ENCODE measurements around the gene AGBL4. TPM values are rescaled to one million over a fixed set of nuclear protein-coding genes. Genes with fewer than 3 reads are reported as not detected.
"Not testable (repeated sequence)": the region's sequence is repeated elsewhere in the genome, so short reads cannot be mapped to it uniquely, and the experiment has no call there.

Gene AGBL4
- total RNA-seq, 1 donor from 2014 or later: 3.1 TPM

DNA sequence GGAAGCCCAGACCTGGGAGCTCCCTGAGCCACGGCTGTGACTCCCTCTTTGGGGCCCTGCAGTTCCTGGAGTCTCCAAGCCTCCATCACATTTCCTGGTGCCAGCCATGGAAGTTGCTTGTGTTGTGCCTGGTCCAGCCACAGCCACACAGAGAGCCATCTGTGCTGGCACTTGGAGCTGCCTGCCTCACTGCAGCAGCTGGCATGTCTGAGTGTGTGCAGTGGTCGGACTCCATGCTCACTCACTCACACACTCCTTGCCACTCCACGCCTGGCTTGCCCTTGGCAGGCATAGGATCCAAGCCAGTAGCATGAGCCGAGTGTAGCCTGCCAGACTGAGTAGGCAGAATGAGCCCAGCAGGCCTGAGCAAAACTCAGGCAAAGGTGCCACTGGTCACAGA is 730.7 kb downstream of the AGBL4 start:
- no peaks in the 10 kb centered on the region for H3K36me3 Mint-ChIP-seq (ENCODE audit: insufficient read depth)
- DNase-seq (ENCODE audit: low spot score, unreplicated experiment): no peak
- H3K9me3 Mint-ChIP-seq (ENCODE audit: low read depth): peaks cover 50% of the 10 kb centered on the region
- H3K27ac Mint-ChIP-seq: no peak overlapping the region
- H3K4me1 Mint-ChIP-seq (ENCODE audit: low read depth): no peaks in the 10 kb centered on the region
- no peak overlapping the region for H3K4me3 Mint-ChIP-seq (ENCODE audit: low read depth)
- TF ChIP-seq, protein P1, sequence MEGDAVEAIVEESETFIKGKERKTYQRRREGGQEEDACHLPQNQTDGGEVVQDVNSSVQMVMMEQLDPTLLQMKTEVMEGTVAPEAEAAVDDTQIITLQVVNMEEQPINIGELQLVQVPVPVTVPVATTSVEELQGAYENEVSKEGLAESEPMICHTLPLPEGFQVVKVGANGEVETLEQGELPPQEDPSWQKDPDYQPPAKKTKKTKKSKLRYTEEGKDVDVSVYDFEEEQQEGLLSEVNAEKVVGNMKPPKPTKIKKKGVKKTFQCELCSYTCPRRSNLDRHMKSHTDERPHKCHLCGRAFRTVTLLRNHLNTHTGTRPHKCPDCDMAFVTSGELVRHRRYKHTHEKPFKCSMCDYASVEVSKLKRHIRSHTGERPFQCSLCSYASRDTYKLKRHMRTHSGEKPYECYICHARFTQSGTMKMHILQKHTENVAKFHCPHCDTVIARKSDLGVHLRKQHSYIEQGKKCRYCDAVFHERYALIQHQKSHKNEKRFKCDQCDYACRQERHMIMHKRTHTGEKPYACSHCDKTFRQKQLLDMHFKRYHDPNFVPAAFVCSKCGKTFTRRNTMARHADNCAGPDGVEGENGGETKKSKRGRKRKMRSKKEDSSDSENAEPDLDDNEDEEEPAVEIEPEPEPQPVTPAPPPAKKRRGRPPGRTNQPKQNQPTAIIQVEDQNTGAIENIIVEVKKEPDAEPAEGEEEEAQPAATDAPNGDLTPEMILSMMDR (IDR thresholded peaks at IDR 0.05; ENCODE audit: unreplicated experiment): no peak
- H3K27me3 Mint-ChIP-seq: no peaks in the 10 kb centered on the region

DNA sequence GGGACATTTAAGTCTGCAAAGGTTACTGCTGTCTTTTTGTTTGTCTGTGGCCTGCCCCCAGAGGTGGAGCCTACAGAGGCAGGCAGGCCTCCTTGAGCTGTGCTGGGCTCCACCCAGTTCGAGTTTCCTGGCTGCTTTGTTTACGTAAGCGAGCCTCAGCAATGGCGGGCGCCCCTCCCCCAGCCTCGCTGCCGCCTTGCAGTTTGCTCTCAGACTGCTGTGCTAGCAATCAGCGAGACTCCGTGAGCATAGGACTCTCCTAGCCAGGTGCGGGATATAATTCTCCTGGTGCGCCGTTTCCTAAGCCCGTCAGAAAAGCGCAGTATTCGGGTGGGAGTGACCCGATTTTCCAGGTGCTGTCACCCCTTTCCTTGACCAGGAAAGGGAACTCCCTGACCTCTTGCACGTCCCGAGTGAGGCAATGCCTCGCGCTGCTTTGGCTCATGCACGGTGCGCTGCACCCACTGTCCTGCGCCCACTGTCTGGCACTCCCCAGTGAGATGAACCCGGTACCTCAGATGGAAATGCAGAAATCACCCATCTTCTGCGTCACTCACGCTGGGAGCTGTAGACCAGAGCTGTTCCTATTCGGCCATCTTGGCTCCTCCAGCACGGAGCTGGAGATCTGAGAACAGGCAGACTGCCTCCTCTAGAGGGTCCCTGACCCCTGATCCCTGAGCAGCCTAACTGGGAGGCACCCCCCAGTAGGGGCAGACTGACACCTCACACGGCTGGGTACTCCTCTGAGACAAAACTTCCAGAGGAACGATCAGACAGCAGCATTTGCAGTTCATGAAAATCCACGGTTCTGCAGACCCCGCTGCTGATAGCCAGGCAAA is 766.3 kb downstream of the AGBL4 start:
- H3K36me3 Mint-ChIP-seq (ENCODE audit: insufficient read depth); H3K4me1 Mint-ChIP-seq (ENCODE audit: low read depth); DNase-seq (ENCODE audit: low spot score, unreplicated experiment); H3K27me3 Mint-ChIP-seq: not testable (repeated sequence)
- peak overlapping the region; percentile 97 for H3K27ac Mint-ChIP-seq
- H3K9me3 Mint-ChIP-seq (ENCODE audit: low read depth): peaks cover 50% of the 10 kb centered on the region
- peak overlapping the region; percentile 87 for H3K4me3 Mint-ChIP-seq (ENCODE audit: low read depth)

DNA sequence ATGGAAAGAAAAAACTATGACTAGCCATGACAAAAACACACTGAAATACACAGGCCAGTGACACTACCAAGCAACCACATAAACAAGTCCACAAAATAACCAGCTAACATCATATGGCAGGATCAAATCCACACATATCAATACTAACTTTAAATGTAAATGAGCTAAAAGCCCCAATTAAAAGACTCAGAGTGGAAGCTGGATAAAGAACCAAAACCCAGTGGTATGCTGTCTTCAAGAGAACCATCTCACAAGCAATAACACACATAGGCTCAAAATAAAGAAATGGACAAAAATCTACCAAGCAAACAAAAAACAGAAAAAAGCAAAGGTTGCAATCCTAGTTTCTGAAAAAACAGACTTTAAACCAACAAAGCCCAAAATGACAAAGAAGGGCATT is 770.8 kb downstream of the AGBL4 start:
- Mint-ChIP-seq H3K36me3 (ENCODE audit: insufficient read depth) (peaks cover 7% of the 10 kb centered on the region), H3K27ac (no peak overlapping the region), H3K4me1 (ENCODE audit: low read depth) (no peaks in the 10 kb centered on the region), H3K27me3 (no peaks in the 10 kb centered on the region), H3K9me3 (ENCODE audit: low read depth) (peaks cover 62% of the 10 kb centered on the region), H3K4me3 (ENCODE audit: low read depth) (no peak overlapping the region)
- TF ChIP-seq, protein P1 (IDR thresholded peaks at IDR 0.05; ENCODE audit: unreplicated experiment): no peak
- DNase-seq (ENCODE audit: low spot score, unreplicated experiment): no peak

DNA sequence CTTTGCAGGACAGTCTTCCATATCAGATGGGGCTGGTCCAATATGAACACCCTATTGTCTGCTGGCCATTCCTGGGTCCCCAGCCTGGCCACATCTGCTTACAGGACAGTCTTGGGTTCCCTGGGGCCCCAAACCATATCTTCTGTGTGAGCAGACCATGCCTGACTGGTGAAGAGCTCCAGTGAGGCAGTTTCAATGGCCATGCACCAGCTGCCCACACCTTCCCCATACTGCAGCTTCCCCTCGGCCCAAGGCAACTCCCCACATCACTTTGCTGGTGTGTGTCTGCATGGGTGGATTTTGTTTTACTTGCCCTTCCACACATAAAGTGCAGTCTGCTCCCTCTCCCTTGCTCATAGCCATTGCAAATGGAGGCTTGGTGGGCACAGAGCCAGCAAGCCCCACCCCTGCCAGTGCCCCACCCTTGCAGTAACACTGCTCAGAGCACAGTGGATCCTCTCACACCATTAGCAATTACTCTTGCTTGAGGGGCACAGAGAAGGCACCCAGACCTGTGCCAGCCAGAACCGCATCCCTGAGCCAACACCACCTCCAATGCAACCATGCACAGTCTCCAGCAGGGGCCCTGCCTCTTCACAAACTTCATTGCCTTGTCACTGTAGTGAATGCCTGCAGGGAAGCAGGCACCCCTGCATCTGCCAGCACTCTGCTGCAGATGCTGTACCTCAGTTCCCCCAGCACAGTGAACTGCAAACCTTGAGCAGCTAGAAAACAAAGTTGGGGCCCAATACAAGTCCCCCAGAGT is 772.6 kb downstream of the AGBL4 start:
- no peak overlapping the region for H3K27ac Mint-ChIP-seq
- no peak overlapping the region for H3K4me3 Mint-ChIP-seq (ENCODE audit: low read depth)
- no peaks in the 10 kb centered on the region for H3K4me1 Mint-ChIP-seq (ENCODE audit: low read depth)
- H3K27me3 Mint-ChIP-seq: no peaks in the 10 kb centered on the region
- H3K36me3 Mint-ChIP-seq (ENCODE audit: insufficient read depth): peaks cover 7% of the 10 kb centered on the region
- DNase-seq (ENCODE audit: low spot score, unreplicated experiment): no peak
- TF ChIP-seq, protein P1 (IDR thresholded peaks at IDR 0.05; ENCODE audit: unreplicated experiment): no peak
- H3K9me3 Mint-ChIP-seq (ENCODE audit: low read depth): peaks cover 60% of the 10 kb centered on the region

DNA sequence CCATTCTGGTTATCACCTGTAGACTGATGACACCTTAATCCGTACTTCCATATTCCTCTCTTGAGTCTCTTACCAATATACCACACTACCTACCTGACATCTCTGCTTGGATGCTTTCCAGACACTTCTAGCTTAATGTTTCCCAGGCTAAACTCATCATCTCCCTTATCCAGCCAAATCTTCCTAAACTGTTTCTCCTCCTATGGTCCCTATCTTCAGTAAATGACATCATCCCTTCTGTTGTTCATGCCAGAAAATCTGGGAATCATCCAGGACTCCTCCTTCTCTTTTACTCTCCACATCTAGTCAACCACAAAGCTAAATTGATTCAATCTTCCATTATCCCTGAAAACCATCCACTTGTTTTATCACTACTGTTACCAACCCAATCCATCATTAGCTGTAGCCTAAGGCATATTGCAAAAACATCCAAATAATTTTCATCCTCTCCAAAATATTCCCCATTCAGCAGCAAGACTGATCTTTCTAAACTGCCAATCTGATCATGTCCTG is 783.0 kb downstream of the AGBL4 start:
- no peak for DNase-seq (ENCODE audit: low spot score, unreplicated experiment)
- Mint-ChIP-seq H3K4me1 (ENCODE audit: low read depth) (no peaks in the 10 kb centered on the region), H3K27ac (no peak overlapping the region), H3K36me3 (ENCODE audit: insufficient read depth) (peaks cover 8% of the 10 kb centered on the region), H3K27me3 (no peaks in the 10 kb centered on the region), H3K9me3 (ENCODE audit: low read depth) (peaks cover 51% of the 10 kb centered on the region), H3K4me3 (ENCODE audit: low read depth) (no peak overlapping the region)
- TF ChIP-seq, protein P1 (IDR thresholded peaks at IDR 0.05; ENCODE audit: unreplicated experiment): no peak
